Erythroblast (primary cell): ENCODE results near the gene PFN4.
A peak's percentile ranks its signal among the peaks of the same experiment; 100 is the strongest.
"Not testable (repeated sequence)": the region's sequence is repeated elsewhere in the genome, so short reads cannot be mapped to it uniquely, and the experiment has no call there.

Experiments
- DNase-seq, 2 experiments: peaks; one replicate each; lab custom pipeline; 2025; lab: John Stamatoyannopoulos, UW
- GATA1 ChIP-seq: IDR thresholded peaks from 2 replicates; pipeline ENCODE4 v1.6.1; 2011; ENCODE audit warnings: low read depth, mild to moderate bottlenecking, control low read depth, low read length, moderate library complexity
- POLR2A ChIP-seq: IDR thresholded peaks from 2 replicates; pipeline ENCODE4 v1.6.1; 2011; ENCODE audit warnings: mild to moderate bottlenecking, low read length

PFN4 gene

DNA sequence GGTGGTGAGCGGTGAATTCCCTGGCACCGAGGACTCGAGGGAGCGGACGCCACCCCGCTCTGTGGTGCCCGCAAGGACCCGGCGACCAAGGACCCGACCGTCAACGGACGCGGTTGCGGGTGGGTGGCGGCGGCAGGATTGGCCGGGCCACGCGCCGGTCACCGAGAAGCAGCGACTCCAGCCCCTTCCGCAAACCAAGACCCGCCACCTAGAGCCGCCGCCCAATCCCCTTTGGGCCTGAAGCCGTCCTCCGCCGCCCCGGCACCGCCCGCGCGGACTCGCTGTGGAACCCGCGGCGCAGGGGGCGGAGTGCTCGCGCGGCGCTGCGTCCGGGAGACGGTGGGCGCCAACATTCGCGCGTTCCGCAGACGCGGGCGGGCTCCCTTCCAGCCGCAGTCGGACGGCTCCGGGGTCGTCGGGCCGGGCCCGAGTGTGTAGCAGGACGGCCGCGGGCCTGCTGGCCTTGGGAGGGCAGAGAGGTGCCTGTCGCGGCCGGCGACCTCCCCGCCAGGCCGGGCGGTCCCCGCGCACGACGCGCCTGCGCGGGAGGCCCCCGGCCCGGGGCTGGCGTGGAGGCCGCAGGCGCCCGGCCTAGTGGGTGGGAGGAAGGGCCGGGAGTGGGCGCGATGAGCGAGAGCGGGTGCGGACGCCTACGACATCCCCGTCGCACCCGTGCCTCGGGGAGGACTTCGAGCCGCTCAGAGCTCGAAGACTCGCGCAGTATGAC lies at the start of gene PFN4, which contains the start of gene FAM228B:
TSS of gene PFN4 (minus strand) at position 140 of the 727 bp plus-strand sequence. CDS start 799 bp downstream, outside the sequence.
TSS of gene FAM228B (plus strand) at position 275 of the 727 bp plus-strand sequence. CDS start 893 bp downstream, outside the sequence.
- TF ChIP-seq POLR2A (peak; percentile 50), GATA1 (no peak)

GRCh38 chr2:24169023-24169422 lies 45.9 kb upstream of the PFN4 start:
- no peak for DNase-seq
- TF ChIP-seq POLR2A (no peak), GATA1 (no peak)

More for the DNA sequence above, at the start of gene PFN4, which contains the start of gene FAM228B:
- peak; percentile 85 for DNase-seq

GRCh38 chr2:24164416-24164973 lies 41.4 kb upstream of the PFN4 start:
- peak; percentile 52 to 62 for DNase-seq
- TF ChIP-seq GATA1 (no peak), POLR2A (no peak)

- TF ChIP-seq POLR2A, result no peak
- TF ChIP-seq GATA1, result no peak
- DNase-seq, result no peak
Observed at GRCh38 chr2:24163601-24164000, 40.5 kb upstream of the PFN4 start.

GRCh38 chr2:24163186-24163585 lies 40.1 kb upstream of the PFN4 start:
- TF ChIP-seq GATA1 (no peak), POLR2A (no peak)

DNA sequence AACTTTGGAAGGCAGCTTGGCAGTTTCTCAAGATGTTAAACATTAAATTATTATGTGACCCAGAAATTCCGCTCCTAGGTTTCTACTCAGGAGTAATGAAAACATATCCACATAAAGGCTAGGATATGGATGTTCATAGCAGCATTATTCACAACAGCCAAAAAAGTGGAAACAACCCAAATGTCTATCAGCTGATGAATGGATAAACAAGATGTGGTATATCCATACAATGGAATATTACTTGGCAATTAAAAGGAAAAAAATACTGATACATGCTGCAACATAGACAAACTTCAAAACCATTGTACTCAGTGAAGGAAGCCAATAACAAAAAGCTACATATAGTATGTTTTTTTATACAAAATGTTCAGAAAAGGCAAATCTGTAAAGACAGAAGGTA lies 39.4 kb upstream of the PFN4 start:
- no peak for TF ChIP-seq POLR2A
- TF ChIP-seq GATA1, result no peak

More at GRCh38 chr2:24163186-24163585, 40.1 kb upstream of the PFN4 start:
- DNase-seq, result no peak

DNA sequence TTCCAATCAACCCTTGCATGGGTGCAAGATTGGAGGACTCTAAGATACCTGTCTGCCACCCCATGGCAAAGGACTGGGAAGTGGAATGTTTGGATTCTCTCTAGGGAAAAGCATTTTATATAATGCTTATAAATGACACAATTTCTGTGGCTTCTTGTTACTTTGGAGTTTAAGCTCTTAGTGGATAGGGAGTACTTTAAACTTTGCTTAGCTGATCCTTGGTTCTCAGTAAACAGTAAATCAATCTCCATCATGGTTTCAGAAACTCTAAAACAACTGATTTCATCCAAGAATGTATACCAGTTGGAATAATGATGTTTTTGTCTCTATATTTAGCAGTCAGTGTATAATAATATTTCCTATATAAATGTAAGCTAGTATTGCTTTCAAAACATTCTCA lies 37.6 kb upstream of the PFN4 start:
- DNase-seq, result no peak
- TF ChIP-seq GATA1 (no peak), POLR2A (no peak)

More for the DNA sequence above, 39.4 kb upstream of the PFN4 start:
- no peak for DNase-seq

GRCh38 chr2:24159708-24160107 lies 36.6 kb upstream of the PFN4 start:
- TF ChIP-seq GATA1 (no peak), POLR2A (no peak)
- DNase-seq, result no peak

GRCh38 chr2:24158131-24158530 lies 35.0 kb upstream of the PFN4 start:
- no peak for DNase-seq
- TF ChIP-seq GATA1, result no peak
- no peak for TF ChIP-seq POLR2A

GRCh38 chr2:24153478-24153877 lies 30.3 kb upstream of the PFN4 start:
- no peak for TF ChIP-seq POLR2A
- no peak for DNase-seq

DNA sequence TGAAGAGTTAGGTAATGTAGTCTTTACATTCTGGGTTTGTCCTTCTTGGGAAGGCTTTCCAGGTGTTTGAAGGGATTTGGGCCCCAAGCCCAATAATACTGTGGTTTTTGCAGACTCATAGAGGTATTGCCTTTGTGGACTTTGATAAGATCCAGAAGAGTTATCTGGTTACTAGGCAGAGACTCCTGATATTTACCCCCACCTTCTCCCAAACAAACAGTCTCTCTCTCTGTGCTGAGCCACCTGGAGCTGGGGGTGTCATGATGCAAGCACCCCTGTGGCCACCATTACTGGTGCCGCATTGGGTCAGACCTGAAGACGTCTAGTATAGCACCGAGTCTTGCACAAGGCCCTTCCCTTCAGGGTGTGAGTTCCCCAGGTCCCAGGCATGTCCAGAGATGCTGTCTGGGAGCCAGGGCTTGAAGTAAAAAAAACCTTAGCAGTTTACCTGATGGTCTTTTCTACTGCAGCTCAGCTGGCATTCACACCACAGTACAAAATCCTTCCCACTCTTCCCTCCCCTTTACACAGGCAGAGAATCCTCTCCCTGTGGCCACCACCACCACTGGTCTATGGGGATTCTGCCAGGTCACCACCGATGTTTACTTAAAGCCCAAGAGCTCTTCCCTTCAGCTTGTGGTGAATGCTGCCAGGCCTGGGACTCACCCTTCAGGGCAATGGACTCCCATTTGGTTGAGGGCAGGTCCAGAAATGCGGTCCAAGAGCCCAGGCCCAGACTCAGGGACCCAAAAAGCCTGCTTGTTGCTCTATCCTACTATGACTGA lies 29.5 kb upstream of the PFN4 start:
- DNase-seq, result no peak
- TF ChIP-seq POLR2A (no peak), GATA1 (no peak)

GRCh38 chr2:24147364-24147763 lies 24.2 kb upstream of the PFN4 start:
- peak in 1 of 2 experiments; percentile 20 for DNase-seq
- TF ChIP-seq GATA1, result no peak
- no peak for TF ChIP-seq POLR2A

GRCh38 chr2:24140305-24140704 lies 17.2 kb upstream of the PFN4 start:
- DNase-seq, result not testable (repeated sequence)

- no peak for DNase-seq
- no peak for TF ChIP-seq POLR2A
- no peak for TF ChIP-seq GATA1
Observed at GRCh38 chr2:24132543-24132942, 9.4 kb upstream of the PFN4 start.

DNA sequence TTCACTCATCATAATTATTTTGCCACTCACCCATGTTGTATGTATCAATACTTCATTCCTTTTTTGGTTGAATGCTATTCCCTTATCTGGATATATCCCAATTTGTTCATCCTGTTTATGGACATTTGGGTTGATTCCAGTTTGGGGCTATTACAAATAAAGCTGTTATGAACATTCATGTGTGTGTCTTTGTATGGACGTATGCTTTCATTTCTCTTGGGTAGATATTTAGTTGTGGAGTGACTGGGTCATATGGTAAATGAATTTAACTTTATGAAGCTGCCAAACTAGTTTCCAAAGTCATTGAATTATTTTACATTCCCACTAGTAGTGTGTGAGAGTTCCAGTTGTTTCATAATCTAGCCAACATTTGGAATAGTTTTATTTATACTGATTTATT lies 2.8 kb upstream of the PFN4 start:
- no peak for DNase-seq
- TF ChIP-seq POLR2A, result no peak
- no peak for TF ChIP-seq GATA1
